Measurements from ENCODE around the gene ATP6V0D1. TPM values are rescaled to one million over a fixed set of nuclear protein-coding genes. Genes with fewer than 3 reads are reported as not detected.

Gene ATP6V0D1
- polyA plus RNA-seq, 3 donors: 354 to 687 (median 631) TPM

DNA sequence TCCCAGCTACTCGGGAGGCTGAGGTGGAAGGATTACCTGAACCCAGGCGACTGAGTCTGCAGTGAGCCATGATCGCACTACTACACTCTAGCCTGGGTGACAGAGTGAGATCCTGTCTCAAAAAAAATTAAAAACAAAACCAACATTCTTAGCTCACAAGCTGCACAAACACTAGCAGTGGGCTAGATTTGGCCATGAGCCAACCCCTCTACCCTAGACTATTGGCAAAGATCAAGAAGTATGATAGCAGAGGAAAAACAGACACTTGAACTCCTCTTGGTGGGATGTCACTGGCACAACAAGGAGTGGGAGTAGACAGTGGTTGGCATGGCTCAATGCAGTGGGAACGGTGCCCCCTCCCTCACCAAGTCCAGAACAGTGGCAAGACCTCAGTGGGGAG, 28.1 kb upstream of the ATP6V0D1 start:
- DNase-seq: no peak
- Mint-ChIP-seq H3K27ac (peak overlapping the region in 2 of 7 donors; percentile 45 to 50), H3K9me3 (peaks cover 0 to 5% (median 2%) of the 10 kb centered on the region in 7 donors), H3K4me1 (peaks cover 39% of the 10 kb centered on the region), H3K36me3 (peaks cover 3 to 7% of the 10 kb centered on the region in 2 donors), H3K4me3 (no peak overlapping the region), H3K27me3 (ENCODE audit: low read depth in 3 of 3) (peaks cover 0 to 6% (median 0%) of the 10 kb centered on the region in 3 donors)
- Histone ChIP-seq H3K79me2 (ENCODE audit: insufficient read depth, low read length) (no peaks in the 10 kb centered on the region), H3K27me3 (ENCODE audit: control insufficient read depth in 2 of 2, insufficient read depth in 2 of 2, low read length in 2 of 2) (no peaks in the 10 kb centered on the region), H3K4me3 (replicated peaks in 1 of 3; ENCODE audit: low read depth in 2 of 3, low read length in 3 of 3) (no peak overlapping the region), H3K4me1 (ENCODE audit: control insufficient read depth in 1 of 2, insufficient read depth in 2 of 2, low read length in 2 of 2) (peaks cover 39% of the 10 kb centered on the region in 2 donors), H3K36me3 (replicated peaks in 1 of 2; ENCODE audit: control insufficient read depth in 1 of 2, insufficient read depth in 2 of 2, low read length in 2 of 2) (no peaks in the 10 kb centered on the region), H3K27ac (ENCODE audit: low read depth in 1 of 2, low read length in 2 of 2) (no peak overlapping the region), H3K9me3 (replicated peaks in 1 of 2; ENCODE audit: control insufficient read depth in 1 of 2, insufficient read depth in 1 of 2, low read length in 2 of 2) (no peaks in the 10 kb centered on the region), H4K20me1 (ENCODE audit: insufficient read depth, low read length) (no peaks in the 10 kb centered on the region), H3K4me2 (replicated peaks; ENCODE audit: extremely low read depth, low read length, poor library complexity, severe bottlenecking) (no peak overlapping the region), H3K9ac (ENCODE audit: insufficient read depth, low read length, poor library complexity, severe bottlenecking) (no peak overlapping the region), H2AFZ (ENCODE audit: insufficient read depth, low read depth, low read length, poor library complexity, severe bottlenecking) (no peak overlapping the region)
- 57% methylated on average over 1 of the region's 4 CpGs for WGBS (ENCODE audit: insufficient coverage)
- intact Hi-C loops (cut with micrococcal nuclease): no loop called here
- TF ChIP-seq, protein P1, sequence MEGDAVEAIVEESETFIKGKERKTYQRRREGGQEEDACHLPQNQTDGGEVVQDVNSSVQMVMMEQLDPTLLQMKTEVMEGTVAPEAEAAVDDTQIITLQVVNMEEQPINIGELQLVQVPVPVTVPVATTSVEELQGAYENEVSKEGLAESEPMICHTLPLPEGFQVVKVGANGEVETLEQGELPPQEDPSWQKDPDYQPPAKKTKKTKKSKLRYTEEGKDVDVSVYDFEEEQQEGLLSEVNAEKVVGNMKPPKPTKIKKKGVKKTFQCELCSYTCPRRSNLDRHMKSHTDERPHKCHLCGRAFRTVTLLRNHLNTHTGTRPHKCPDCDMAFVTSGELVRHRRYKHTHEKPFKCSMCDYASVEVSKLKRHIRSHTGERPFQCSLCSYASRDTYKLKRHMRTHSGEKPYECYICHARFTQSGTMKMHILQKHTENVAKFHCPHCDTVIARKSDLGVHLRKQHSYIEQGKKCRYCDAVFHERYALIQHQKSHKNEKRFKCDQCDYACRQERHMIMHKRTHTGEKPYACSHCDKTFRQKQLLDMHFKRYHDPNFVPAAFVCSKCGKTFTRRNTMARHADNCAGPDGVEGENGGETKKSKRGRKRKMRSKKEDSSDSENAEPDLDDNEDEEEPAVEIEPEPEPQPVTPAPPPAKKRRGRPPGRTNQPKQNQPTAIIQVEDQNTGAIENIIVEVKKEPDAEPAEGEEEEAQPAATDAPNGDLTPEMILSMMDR (IDR thresholded peaks at IDR 0.05): no peak

DNA sequence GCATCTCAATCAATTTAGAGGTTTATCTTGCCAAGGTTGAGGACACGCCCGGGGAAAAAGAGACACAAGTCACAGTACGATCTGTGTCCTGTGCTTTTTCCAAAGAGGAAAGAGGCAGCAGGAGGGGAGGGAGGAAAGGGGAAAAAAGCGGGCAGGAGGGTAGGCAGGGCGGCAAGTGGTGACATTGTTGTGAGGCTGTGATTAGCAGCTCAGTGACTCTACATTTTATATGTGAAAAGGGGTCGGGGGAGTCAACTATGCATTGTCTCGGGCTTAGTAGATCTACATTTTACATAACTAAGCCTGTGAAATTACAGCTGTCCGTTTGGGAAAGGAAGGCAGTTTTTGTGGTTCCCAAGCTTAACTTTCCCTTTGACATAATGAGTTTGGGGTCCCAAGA, 25.5 kb upstream of the ATP6V0D1 start:
- peak overlapping the region; percentile 83 to 93 for H3K27ac ChIP-seq (ENCODE audit: low read depth in 1 of 2, low read length in 2 of 2)
- H3K4me3 ChIP-seq (replicated peaks in 1 of 3; ENCODE audit: low read depth in 2 of 3, low read length in 3 of 3): peak overlapping the region in 1 of 3 experiments; percentile 48
- Mint-ChIP-seq H3K27ac (peak overlapping the region; percentile 93 to 98 (median 97)), H3K4me1 (peaks cover 52% of the 10 kb centered on the region), H3K36me3 (peaks cover 3 to 13% of the 10 kb centered on the region in 2 donors), H3K27me3 (ENCODE audit: low read depth in 3 of 3) (peaks cover 0 to 5% (median 3%) of the 10 kb centered on the region in 3 donors), H3K4me3 (peak overlapping the region in 1 of 2 donors; percentile 65), H3K9me3 (peaks cover 0 to 4% (median 2%) of the 10 kb centered on the region in 7 donors)
- no peak for DNase-seq
- H4K20me1 ChIP-seq (ENCODE audit: insufficient read depth, low read length): no peaks in the 10 kb centered on the region
- peaks cover 50 to 51% of the 10 kb centered on the region in 2 donors for H3K4me1 ChIP-seq (ENCODE audit: control insufficient read depth in 1 of 2, insufficient read depth in 2 of 2, low read length in 2 of 2)
- intact Hi-C loops (cut with micrococcal nuclease): no loop called here
- peak overlapping the region; percentile 42 for H3K9ac ChIP-seq (ENCODE audit: insufficient read depth, low read length, poor library complexity, severe bottlenecking)
- TF ChIP-seq, protein P1 (IDR thresholded peaks at IDR 0.05): no peak
- peak overlapping the region; percentile 40 for H3K4me2 ChIP-seq (replicated peaks; ENCODE audit: extremely low read depth, low read length, poor library complexity, severe bottlenecking)
- no peaks in the 10 kb centered on the region for H3K79me2 ChIP-seq (ENCODE audit: insufficient read depth, low read length)
- H3K36me3 ChIP-seq (replicated peaks in 1 of 2; ENCODE audit: control insufficient read depth in 1 of 2, insufficient read depth in 2 of 2, low read length in 2 of 2): no peaks in the 10 kb centered on the region
- 96% methylated on average over 4 of the region's 8 CpGs for WGBS (ENCODE audit: insufficient coverage)
- H3K9me3 ChIP-seq (replicated peaks in 1 of 2; ENCODE audit: control insufficient read depth in 1 of 2, insufficient read depth in 1 of 2, low read length in 2 of 2): no peaks in the 10 kb centered on the region
- no peaks in the 10 kb centered on the region for H3K27me3 ChIP-seq (ENCODE audit: control insufficient read depth in 2 of 2, insufficient read depth in 2 of 2, low read length in 2 of 2)
- H2AFZ ChIP-seq (ENCODE audit: insufficient read depth, low read depth, low read length, poor library complexity, severe bottlenecking): peak overlapping the region; percentile 41
